Activated B cell treated with CpG ODN at 0.5 μM for 24 hours (primary cell): ENCODE results near the gene ADAM12. TPM values are rescaled to one million over a fixed set of nuclear protein-coding genes. Genes with fewer than 3 reads are reported as not detected.

Experiments used
- ATAC-seq: fragments of 200-7000 bp; cut with Tn5 transposase; one replicate; pipeline ENCODE4 v1.10.0; 2021; ENCODE audit warnings: low read depth, mild to moderate bottlenecking, moderate library complexity
- CTCF ChIA-PET: fragments of 350-600 bp; sonication (Branson Sonifier 250); formaldehyde crosslinking; loops from one replicate; lab custom pipeline; 2021; ENCODE audit warnings: antibody characterized with exemption; lab: Charles Lee
- POLR2A ChIA-PET: fragments of 350-600 bp; sonication (Branson Sonifier 250); formaldehyde crosslinking; loops from one replicate; lab custom pipeline; 2021; ENCODE audit warnings: antibody characterized with exemption; lab: Charles Lee
- DNase-seq: peaks from one replicate; pipeline ENCODE4 v3.0.0; 2022
- H3K27ac Mint-ChIP-seq: one replicate; pipeline ENCODE4 v1.8.0; 2020; ENCODE audit warnings: mixed read lengths
- H3K27me3 Mint-ChIP-seq: one replicate; pipeline ENCODE4 v1.8.0; 2021; ENCODE audit warnings: mixed read lengths
- H3K36me3 Mint-ChIP-seq: one replicate; pipeline ENCODE4 v1.8.0; 2021; ENCODE audit warnings: low read depth, mixed read lengths
- H3K4me1 Mint-ChIP-seq: one replicate; pipeline ENCODE4 v1.8.0; 2021; ENCODE audit warnings: mixed read lengths
- H3K4me3 Mint-ChIP-seq: one replicate; pipeline ENCODE4 v1.8.0; 2020; ENCODE audit warnings: mild to moderate bottlenecking, mixed read lengths
- H3K9me3 Mint-ChIP-seq: one replicate; pipeline ENCODE4 v1.8.0; 2020; ENCODE audit warnings: mixed read lengths
- intact Hi-C: fragments of 100-400 bp; cut with micrococcal nuclease; formaldehyde crosslinking; loops from one replicate; pipeline ENCODE4 v1.15.1; 2024
- total RNA-seq: library from RNA; stranded (reverse); gene quantifications from 2 replicates; pipeline ENCODE4 v1.2.3, GENCODE V29; 2022
- TF ChIP-seq, protein P1 (sequence below): fragments of 200-600 bp; IDR thresholded peaks from one replicate; pipeline ENCODE4 v1.8.0; 2022; ENCODE audit warnings: antibody characterized with exemption, mild to moderate bottlenecking

ADAM12 gene
- total RNA-seq, 1 donor from 2014 or later: 0.84 TPM

DNA sequence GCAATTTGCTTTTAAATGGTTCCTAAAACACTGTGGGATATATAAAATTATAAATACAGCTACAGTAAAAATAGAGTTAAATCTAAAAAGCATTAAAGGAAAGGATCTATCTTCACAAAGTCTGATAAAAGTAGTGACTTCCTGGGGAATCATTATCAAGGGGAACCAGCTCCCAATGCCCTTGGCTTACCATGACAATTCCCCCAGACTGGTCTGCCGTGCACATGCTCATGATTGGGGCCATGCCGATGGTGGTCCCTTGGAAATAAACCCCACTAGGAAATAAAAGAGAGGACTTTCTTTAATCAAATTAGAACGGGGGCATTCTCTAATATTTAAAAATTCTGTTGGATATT is 290.1 kb downstream of the ADAM12 start:
- Mint-ChIP-seq H3K4me1 (peaks cover 18% of the 10 kb centered on the region), H3K4me3 (no peak overlapping the region), H3K36me3 (no peaks in the 10 kb centered on the region), H3K27ac (no peak overlapping the region), H3K27me3 (no peaks in the 10 kb centered on the region), H3K9me3 (no peaks in the 10 kb centered on the region)
- intact Hi-C loops: loop anchor here (2.0 kb wide), 1 partner anchor 407 kb away; no protein-coding TSS in a partner anchor
- DNase-seq (no peak), ATAC-seq (no peak)
- POLR2A ChIA-PET: interaction anchor here (0.5 to 0.9 kb wide), 2 partner anchors 52 to 266 kb away, joined by 3 to 5 read pairs; no protein-coding TSS in a partner anchor
- CTCF ChIA-PET: interaction anchor here (0.6 to 3.8 kb wide), 12 partner anchors 11 to 406 kb away, joined by 3 to 57 read pairs (median 4); no protein-coding TSS in a partner anchor
- TF ChIP-seq, protein P1, sequence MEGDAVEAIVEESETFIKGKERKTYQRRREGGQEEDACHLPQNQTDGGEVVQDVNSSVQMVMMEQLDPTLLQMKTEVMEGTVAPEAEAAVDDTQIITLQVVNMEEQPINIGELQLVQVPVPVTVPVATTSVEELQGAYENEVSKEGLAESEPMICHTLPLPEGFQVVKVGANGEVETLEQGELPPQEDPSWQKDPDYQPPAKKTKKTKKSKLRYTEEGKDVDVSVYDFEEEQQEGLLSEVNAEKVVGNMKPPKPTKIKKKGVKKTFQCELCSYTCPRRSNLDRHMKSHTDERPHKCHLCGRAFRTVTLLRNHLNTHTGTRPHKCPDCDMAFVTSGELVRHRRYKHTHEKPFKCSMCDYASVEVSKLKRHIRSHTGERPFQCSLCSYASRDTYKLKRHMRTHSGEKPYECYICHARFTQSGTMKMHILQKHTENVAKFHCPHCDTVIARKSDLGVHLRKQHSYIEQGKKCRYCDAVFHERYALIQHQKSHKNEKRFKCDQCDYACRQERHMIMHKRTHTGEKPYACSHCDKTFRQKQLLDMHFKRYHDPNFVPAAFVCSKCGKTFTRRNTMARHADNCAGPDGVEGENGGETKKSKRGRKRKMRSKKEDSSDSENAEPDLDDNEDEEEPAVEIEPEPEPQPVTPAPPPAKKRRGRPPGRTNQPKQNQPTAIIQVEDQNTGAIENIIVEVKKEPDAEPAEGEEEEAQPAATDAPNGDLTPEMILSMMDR: no peak

GRCh38 chr10:126097558-126098225 is 290.6 kb downstream of the ADAM12 start:
- TF ChIP-seq, protein P1: no peak
- CTCF ChIA-PET: interaction anchor here (0.6 to 3.8 kb wide), 12 partner anchors 11 to 406 kb away, joined by 3 to 57 read pairs (median 4); no protein-coding TSS in a partner anchor

DNA sequence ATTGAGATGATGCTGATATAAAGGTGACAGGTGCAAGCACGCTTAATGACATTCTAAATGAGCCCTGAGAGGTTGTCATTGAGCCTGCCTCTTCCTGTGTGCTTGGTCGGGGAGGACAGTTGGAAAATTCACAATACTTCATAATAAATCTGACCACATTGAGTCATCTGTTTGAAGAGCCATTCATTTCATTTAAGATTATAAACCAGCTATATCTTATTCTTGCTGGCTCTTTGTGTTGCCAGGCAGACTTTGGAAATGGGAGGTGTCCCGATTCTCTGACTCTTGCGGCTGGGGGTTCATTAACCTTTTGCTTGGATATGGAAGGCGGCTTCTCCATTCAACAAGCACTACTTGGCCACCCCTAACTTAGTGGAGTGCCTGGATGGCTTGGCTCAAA is 293.7 kb downstream of the ADAM12 start:
- no peaks in the 10 kb centered on the region for H3K4me1 Mint-ChIP-seq
- ChIA-PET CTCF (no interaction called here), POLR2A (no interaction called here)
- H3K4me3 Mint-ChIP-seq: no peak overlapping the region
- DNase-seq: no peak
- H3K27ac Mint-ChIP-seq: no peak overlapping the region
- no peaks in the 10 kb centered on the region for H3K36me3 Mint-ChIP-seq
- TF ChIP-seq, protein P1: no peak
- no peak for ATAC-seq
- no peaks in the 10 kb centered on the region for H3K27me3 Mint-ChIP-seq
- intact Hi-C loops: no loop called here
- H3K9me3 Mint-ChIP-seq: no peaks in the 10 kb centered on the region

More at GRCh38 chr10:126097558-126098225, 290.6 kb downstream of the ADAM12 start:
- POLR2A ChIA-PET: interaction anchor here (0.5 kb wide), 1 partner anchor 265 kb away, joined by 5 read pairs; no protein-coding TSS in a partner anchor
- intact Hi-C loops: loop anchor here (1.0 to 2.0 kb wide), 3 partner anchors 56 to 407 kb away; no protein-coding TSS in a partner anchor
- no peak for ATAC-seq
- Mint-ChIP-seq H3K27me3 (no peaks in the 10 kb centered on the region), H3K4me3 (no peak overlapping the region), H3K36me3 (no peaks in the 10 kb centered on the region), H3K27ac (no peak overlapping the region), H3K4me1 (peaks cover 15% of the 10 kb centered on the region), H3K9me3 (no peaks in the 10 kb centered on the region)
- no peak for DNase-seq

- no peaks in the 10 kb centered on the region for H3K4me1 Mint-ChIP-seq
- ChIA-PET POLR2A (no interaction called here), CTCF (no interaction called here)
- no peak for ATAC-seq
- H3K27me3 Mint-ChIP-seq: no peaks in the 10 kb centered on the region
- DNase-seq: no peak
- H3K36me3 Mint-ChIP-seq: no peaks in the 10 kb centered on the region
- H3K9me3 Mint-ChIP-seq: no peaks in the 10 kb centered on the region
- TF ChIP-seq, protein P1: no peak
- H3K4me3 Mint-ChIP-seq: no peak overlapping the region
- intact Hi-C loops: no loop called here
- H3K27ac Mint-ChIP-seq: no peak overlapping the region
Observed at GRCh38 chr10:126092366-126093215, 295.7 kb downstream of the ADAM12 start.
